Mammary epithelial cell (primary cell): ENCODE results near the gene ATP10D.

ENCODE experiments used
- EZH2 ChIP-seq: IDR thresholded peaks from 2 replicates; pipeline ENCODE4 v1.6.1; 2012; ENCODE audit warnings: low read length, inconsistent platforms, borderline replicate concordance
- TF ChIP-seq, protein P1 (sequence below), 2 donors: IDR thresholded peaks in 1 of 2; conservative IDR thresholded peaks in 1 of 2; 2 replicates each; pipeline ENCODE4 v1.5.1; 2011 to 2012; ENCODE audit warnings: inconsistent platforms in 2 of 2, low read length in 2 of 2, mild to moderate bottlenecking in 2 of 2, control low read depth in 1 of 2, low read depth in 1 of 2; ENCODE audit not compliant: insufficient read depth in 1 of 2; ENCODE audit errors: extremely low read depth in 1 of 2

DNA sequence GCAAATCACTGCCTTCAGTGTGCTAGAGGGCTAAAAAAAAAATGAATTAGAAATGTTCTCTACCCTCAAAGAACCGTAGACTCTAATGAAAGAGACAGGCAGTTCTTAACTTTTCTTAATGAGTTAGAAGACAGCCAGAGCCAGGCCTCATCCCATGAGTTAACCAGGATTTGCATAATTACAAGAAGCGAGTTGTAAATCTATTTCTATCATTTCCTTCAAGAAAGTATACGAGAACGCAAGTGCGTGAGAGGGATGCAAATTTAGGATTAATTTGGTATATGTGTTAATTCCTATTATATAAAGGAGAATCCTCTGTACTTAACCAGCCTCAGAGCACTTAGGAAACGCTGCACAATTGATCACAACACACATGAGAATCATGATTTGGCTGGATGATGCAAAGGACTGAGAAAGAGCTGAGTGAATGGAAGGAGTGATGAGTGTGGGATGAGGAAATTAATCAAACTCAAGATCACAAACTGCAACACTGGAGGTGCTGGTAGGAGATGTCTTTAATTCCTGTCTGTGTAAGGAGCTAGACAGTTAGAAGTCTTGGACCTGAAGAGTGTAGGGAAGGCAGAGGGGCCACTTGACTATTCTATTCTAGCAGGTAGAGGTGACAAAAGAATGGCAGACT lies 157.2 kb downstream of the ATP10D start:
- TF ChIP-seq, protein P1, sequence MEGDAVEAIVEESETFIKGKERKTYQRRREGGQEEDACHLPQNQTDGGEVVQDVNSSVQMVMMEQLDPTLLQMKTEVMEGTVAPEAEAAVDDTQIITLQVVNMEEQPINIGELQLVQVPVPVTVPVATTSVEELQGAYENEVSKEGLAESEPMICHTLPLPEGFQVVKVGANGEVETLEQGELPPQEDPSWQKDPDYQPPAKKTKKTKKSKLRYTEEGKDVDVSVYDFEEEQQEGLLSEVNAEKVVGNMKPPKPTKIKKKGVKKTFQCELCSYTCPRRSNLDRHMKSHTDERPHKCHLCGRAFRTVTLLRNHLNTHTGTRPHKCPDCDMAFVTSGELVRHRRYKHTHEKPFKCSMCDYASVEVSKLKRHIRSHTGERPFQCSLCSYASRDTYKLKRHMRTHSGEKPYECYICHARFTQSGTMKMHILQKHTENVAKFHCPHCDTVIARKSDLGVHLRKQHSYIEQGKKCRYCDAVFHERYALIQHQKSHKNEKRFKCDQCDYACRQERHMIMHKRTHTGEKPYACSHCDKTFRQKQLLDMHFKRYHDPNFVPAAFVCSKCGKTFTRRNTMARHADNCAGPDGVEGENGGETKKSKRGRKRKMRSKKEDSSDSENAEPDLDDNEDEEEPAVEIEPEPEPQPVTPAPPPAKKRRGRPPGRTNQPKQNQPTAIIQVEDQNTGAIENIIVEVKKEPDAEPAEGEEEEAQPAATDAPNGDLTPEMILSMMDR (conservative IDR thresholded peaks at IDR 0.05 in 1 of 2, IDR thresholded peaks at IDR 0.05 in 1 of 2; ENCODE audit: extremely low read depth in 1 of 2, insufficient read depth in 1 of 2, low read depth in 1 of 2, low read length in 2 of 2), result no peak
- TF ChIP-seq EZH2, result no peak
